ENCODE data around the gene EFCAB5. TPM values are rescaled to one million over a fixed set of nuclear protein-coding genes. Genes with fewer than 3 reads are reported as not detected.

Gene EFCAB5
- total RNA-seq, 1 experiment from 2014 or later, result 0.39 TPM

GRCh38 chr17:30091771-30092170, 150.3 kb downstream of the EFCAB5 start:
- no peak overlapping the region for H3K27ac ChIP-seq (ENCODE audit: low read length)
- no peak for ATAC-seq

DNA sequence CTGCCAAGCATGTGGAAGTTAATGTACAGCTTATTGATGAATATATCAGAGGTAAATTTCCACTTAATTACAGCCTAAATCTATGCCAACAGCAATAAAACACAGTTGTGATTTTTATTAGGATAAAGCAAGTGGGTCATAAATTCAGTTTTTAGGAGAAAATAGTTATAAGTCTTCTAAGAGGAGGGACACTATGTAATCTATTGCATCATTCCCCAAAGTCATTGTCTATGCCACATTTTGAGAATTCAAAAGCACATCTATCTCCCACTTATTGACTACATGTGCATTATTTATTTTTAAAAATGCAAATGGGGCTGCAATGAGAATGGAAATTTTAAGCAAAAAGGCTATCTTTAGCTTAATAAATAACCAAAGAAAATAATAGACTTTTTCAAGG, 151.5 kb downstream of the EFCAB5 start:
- BruUV-seq (replicated peaks), result no TSS peak

More at GRCh38 chr17:30091771-30092170, 150.3 kb downstream of the EFCAB5 start:
- intact Hi-C loops (cut with micrococcal nuclease; ENCODE audit: unreplicated experiment) (loop anchor here (5.0 to 10.0 kb wide), 2 partner anchors 159 to 287 kb away; partner anchors contain the start of gene SSH2), in situ Hi-C loops (cut with HindIII; ENCODE audit: low pct_unique_long_range_greater_than_20kb, low sequenced_read_pairs) (no loop called here)
- no TSS peak for BruUV-seq (replicated peaks)
- POLR2A ChIA-PET, result interaction anchor here (0.6 kb wide), 1 partner anchor 18 kb away, joined by 3 read pairs; no protein-coding TSS in a partner anchor
- H3K36me3 ChIP-seq (ENCODE audit: control insufficient read depth, insufficient read depth, low read length), result no peaks in the 10 kb centered on the region
- H3K27me3 ChIP-seq (ENCODE audit: control insufficient read depth, insufficient read depth, low read length), result no peaks in the 10 kb centered on the region
- no peak overlapping the region for H3K4me3 ChIP-seq (ENCODE audit: low read depth in 2 of 2, low read length in 2 of 2)
- DNase-seq (ENCODE audit: low read depth, low spot score), result peak; percentile 48
- peaks cover 3% of the 10 kb centered on the region; the same call in 1 of the 2 replicates for H3K4me1 ChIP-seq (ENCODE audit: control insufficient read depth, insufficient read depth, low read length)
- H3K9me3 ChIP-seq (ENCODE audit: control insufficient read depth, insufficient read depth, low read depth, low read length), result no peaks in the 10 kb centered on the region
- TF ChIP-seq, protein P1, sequence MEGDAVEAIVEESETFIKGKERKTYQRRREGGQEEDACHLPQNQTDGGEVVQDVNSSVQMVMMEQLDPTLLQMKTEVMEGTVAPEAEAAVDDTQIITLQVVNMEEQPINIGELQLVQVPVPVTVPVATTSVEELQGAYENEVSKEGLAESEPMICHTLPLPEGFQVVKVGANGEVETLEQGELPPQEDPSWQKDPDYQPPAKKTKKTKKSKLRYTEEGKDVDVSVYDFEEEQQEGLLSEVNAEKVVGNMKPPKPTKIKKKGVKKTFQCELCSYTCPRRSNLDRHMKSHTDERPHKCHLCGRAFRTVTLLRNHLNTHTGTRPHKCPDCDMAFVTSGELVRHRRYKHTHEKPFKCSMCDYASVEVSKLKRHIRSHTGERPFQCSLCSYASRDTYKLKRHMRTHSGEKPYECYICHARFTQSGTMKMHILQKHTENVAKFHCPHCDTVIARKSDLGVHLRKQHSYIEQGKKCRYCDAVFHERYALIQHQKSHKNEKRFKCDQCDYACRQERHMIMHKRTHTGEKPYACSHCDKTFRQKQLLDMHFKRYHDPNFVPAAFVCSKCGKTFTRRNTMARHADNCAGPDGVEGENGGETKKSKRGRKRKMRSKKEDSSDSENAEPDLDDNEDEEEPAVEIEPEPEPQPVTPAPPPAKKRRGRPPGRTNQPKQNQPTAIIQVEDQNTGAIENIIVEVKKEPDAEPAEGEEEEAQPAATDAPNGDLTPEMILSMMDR (IDR thresholded peaks at IDR 0.05), result no peak
- TF ChIP-seq SIN3A (IDR thresholded peaks at IDR 0.05; ENCODE audit: borderline replicate concordance, insufficient read depth, low read depth, low read length) (no peak), TCF7L2 (IDR thresholded peaks at IDR 0.05; ENCODE audit: low read depth, low read length) (no peak), POLR2AphosphoS5 (IDR thresholded peaks at IDR 0.05; ENCODE audit: low read depth, low read length) (no peak)
- TF ChIP-seq, protein P2, sequence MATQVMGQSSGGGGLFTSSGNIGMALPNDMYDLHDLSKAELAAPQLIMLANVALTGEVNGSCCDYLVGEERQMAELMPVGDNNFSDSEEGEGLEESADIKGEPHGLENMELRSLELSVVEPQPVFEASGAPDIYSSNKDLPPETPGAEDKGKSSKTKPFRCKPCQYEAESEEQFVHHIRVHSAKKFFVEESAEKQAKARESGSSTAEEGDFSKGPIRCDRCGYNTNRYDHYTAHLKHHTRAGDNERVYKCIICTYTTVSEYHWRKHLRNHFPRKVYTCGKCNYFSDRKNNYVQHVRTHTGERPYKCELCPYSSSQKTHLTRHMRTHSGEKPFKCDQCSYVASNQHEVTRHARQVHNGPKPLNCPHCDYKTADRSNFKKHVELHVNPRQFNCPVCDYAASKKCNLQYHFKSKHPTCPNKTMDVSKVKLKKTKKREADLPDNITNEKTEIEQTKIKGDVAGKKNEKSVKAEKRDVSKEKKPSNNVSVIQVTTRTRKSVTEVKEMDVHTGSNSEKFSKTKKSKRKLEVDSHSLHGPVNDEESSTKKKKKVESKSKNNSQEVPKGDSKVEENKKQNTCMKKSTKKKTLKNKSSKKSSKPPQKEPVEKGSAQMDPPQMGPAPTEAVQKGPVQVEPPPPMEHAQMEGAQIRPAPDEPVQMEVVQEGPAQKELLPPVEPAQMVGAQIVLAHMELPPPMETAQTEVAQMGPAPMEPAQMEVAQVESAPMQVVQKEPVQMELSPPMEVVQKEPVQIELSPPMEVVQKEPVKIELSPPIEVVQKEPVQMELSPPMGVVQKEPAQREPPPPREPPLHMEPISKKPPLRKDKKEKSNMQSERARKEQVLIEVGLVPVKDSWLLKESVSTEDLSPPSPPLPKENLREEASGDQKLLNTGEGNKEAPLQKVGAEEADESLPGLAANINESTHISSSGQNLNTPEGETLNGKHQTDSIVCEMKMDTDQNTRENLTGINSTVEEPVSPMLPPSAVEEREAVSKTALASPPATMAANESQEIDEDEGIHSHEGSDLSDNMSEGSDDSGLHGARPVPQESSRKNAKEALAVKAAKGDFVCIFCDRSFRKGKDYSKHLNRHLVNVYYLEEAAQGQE (IDR thresholded peaks at IDR 0.05; ENCODE audit: insufficient read depth in 1 of 2, low read depth in 2 of 2, low read length in 1 of 2), result no peak
- CTCF ChIA-PET, result no interaction called here

More for the DNA sequence above, 151.5 kb downstream of the EFCAB5 start:
- H3K27me3 ChIP-seq (ENCODE audit: control insufficient read depth, insufficient read depth, low read length), result no peaks in the 10 kb centered on the region
- intact Hi-C loops (cut with micrococcal nuclease; ENCODE audit: unreplicated experiment) (loop anchor here (1.0 to 10.0 kb wide), 3 partner anchors 67 to 288 kb away; partner anchors contain the start of gene SSH2), in situ Hi-C loops (cut with HindIII; ENCODE audit: low pct_unique_long_range_greater_than_20kb, low sequenced_read_pairs) (no loop called here)
- ChIA-PET POLR2A (interaction anchor here (0.5 to 0.6 kb wide), 2 partner anchors 13 to 70 kb away, joined by 3 to 7 read pairs; no protein-coding TSS in a partner anchor), CTCF (interaction anchor here (0.5 to 2.5 kb wide), 15 partner anchors 10 to 479 kb away, joined by 3 to 19 read pairs (median 5); no protein-coding TSS in a partner anchor)
- ATAC-seq, result no peak
- TF ChIP-seq, protein P1 (IDR thresholded peaks at IDR 0.05), result no peak
- TF ChIP-seq TCF7L2 (IDR thresholded peaks at IDR 0.05; ENCODE audit: low read depth, low read length) (no peak), POLR2AphosphoS5 (IDR thresholded peaks at IDR 0.05; ENCODE audit: low read depth, low read length) (no peak), SIN3A (IDR thresholded peaks at IDR 0.05; ENCODE audit: borderline replicate concordance, insufficient read depth, low read depth, low read length) (no peak)
- TF ChIP-seq, protein P2 (IDR thresholded peaks at IDR 0.05; ENCODE audit: insufficient read depth in 1 of 2, low read depth in 2 of 2, low read length in 1 of 2), result no peak
- H3K4me1 ChIP-seq (ENCODE audit: control insufficient read depth, insufficient read depth, low read length), result peaks cover 3% of the 10 kb centered on the region; the same call in 1 of the 2 replicates
- no peaks in the 10 kb centered on the region for H3K9me3 ChIP-seq (ENCODE audit: control insufficient read depth, insufficient read depth, low read depth, low read length)
- H3K27ac ChIP-seq (ENCODE audit: low read length), result peak overlapping the region; percentile 12; the same call in 1 of the 2 replicates
- DNase-seq (ENCODE audit: low read depth, low spot score), result no peak
- no peaks in the 10 kb centered on the region for H3K36me3 ChIP-seq (ENCODE audit: control insufficient read depth, insufficient read depth, low read length)
- no peak overlapping the region for H3K4me3 ChIP-seq (ENCODE audit: low read depth in 2 of 2, low read length in 2 of 2)
